Endodermal cell (in vitro differentiated cells): ENCODE data around the gene RIMBP2. TPM values are rescaled to one million over a fixed set of nuclear protein-coding genes. Genes with fewer than 3 reads are reported as not detected.

ENCODE experiments used
- DNase-seq: peaks from one replicate; pipeline ENCODE4 v3.0.0-alpha.2; 2017
- H3K27ac ChIP-seq: 2 replicates; pipeline ENCODE4 v1.5.1; 2013; ENCODE audit warnings: mild to moderate bottlenecking, low read depth, low read length, moderate library complexity
- H3K27me3 ChIP-seq: 2 replicates; pipeline ENCODE4 v1.6.1; 2013; ENCODE audit warnings: mild to moderate bottlenecking, low read length, moderate library complexity; ENCODE audit not compliant: insufficient read depth, control insufficient read depth, poor library complexity, severe bottlenecking
- H3K36me3 ChIP-seq: 2 replicates; pipeline ENCODE4 v1.7.0; 2013; ENCODE audit warnings: mild to moderate bottlenecking, low read length, moderate library complexity; ENCODE audit not compliant: control insufficient read depth, insufficient read depth
- H3K4me1 ChIP-seq: one replicate; pipeline ENCODE4 v1.7.0; 2013; ENCODE audit warnings: low read length; ENCODE audit not compliant: control insufficient read depth, insufficient read depth
- H3K4me3 ChIP-seq: 2 replicates; pipeline ENCODE4 v1.5.1; 2013; ENCODE audit warnings: mild to moderate bottlenecking, low read length, moderate library complexity
- H3K9ac ChIP-seq: 2 replicates; pipeline ENCODE4 v1.6.1; 2013; ENCODE audit warnings: mild to moderate bottlenecking, low read length, moderate library complexity; ENCODE audit not compliant: poor library complexity, severe bottlenecking; ENCODE audit errors: extremely low read depth
- H3K9me3 ChIP-seq: 2 replicates; pipeline ENCODE4 v1.6.1; 2013; ENCODE audit warnings: mild to moderate bottlenecking, low read length, moderate library complexity; ENCODE audit not compliant: control insufficient read depth
- H3K27ac Mint-ChIP-seq: 2 replicates; pipeline ENCODE4 v1.8.0; 2020; ENCODE audit warnings: mixed read lengths
- H3K27me3 Mint-ChIP-seq: 2 replicates; pipeline ENCODE4 v1.8.0; 2021; ENCODE audit warnings: mild to moderate bottlenecking, mixed read lengths; ENCODE audit not compliant: insufficient read depth
- H3K36me3 Mint-ChIP-seq: 2 replicates; pipeline ENCODE4 v1.8.0; 2020; ENCODE audit warnings: low read depth, mixed read lengths
- H3K4me1 Mint-ChIP-seq: 2 replicates; pipeline ENCODE4 v1.8.0; 2020; ENCODE audit warnings: mixed read lengths
- H3K4me3 Mint-ChIP-seq: 2 replicates; pipeline ENCODE4 v1.8.0; 2020; ENCODE audit warnings: mild to moderate bottlenecking, moderate library complexity, mixed read lengths
- H3K9me3 Mint-ChIP-seq: 2 replicates; pipeline ENCODE4 v1.8.0; 2020; ENCODE audit warnings: mild to moderate bottlenecking, mixed read lengths
- CTCF ChIP-seq: fragments of 200-600 bp; sonication (generic); conservative IDR thresholded peaks from 2 replicates; pipeline ENCODE4 v1.5.0; 2021; ENCODE audit warnings: antibody characterized with exemption, mild to moderate bottlenecking
- WGBS, 2 experiments: methylation state at CpG; one replicate each; pipeline versions ENCODE4 v1.1.5 to v1.1.7; 2013; ENCODE audit warnings: missing lambda C conversion rate in 2 of 2, mixed read lengths in 1 of 2; ENCODE audit not compliant: insufficient coverage in 1 of 2, insufficient read length in 1 of 2; 5-methylcytosine and 5-hydroxymethylcytosine counted together
- total RNA-seq, 2 donors: library from RNA; stranded (reverse); fragmentation: NEBNext Ultra II Directional in 1 of 2; extraction: Animal tissue kit (Norgen Biotek cat#: 25700) in 1 of 2; gene quantifications; 2 replicates in 1 of 2; 3 replicates in 1 of 2; pipeline ENCODE4 v1.2.1, GENCODE V29; 2021

RIMBP2 gene
- total RNA-seq, 2 donors from 2014 or later, result 0.13 to 3.4 TPM

GRCh38 chr12:130523863-130524614 is 192.1 kb downstream of the RIMBP2 start:
- Histone ChIP-seq H3K36me3 (no peaks in the 10 kb centered on the region), H3K9ac (no peak overlapping the region), H3K27me3 (peaks cover 3% of the 10 kb centered on the region), H3K4me1 (no peaks in the 10 kb centered on the region), H3K4me3 (no peak overlapping the region), H3K9me3 (no peaks in the 10 kb centered on the region), H3K27ac (no peak overlapping the region)
- Mint-ChIP-seq H3K4me3 (no peak overlapping the region), H3K4me1 (no peaks in the 10 kb centered on the region), H3K9me3 (no peaks in the 10 kb centered on the region), H3K36me3 (no peaks in the 10 kb centered on the region), H3K27me3 (peaks cover 4% of the 10 kb centered on the region), H3K27ac (no peak overlapping the region)
- no peak for TF ChIP-seq CTCF
- WGBS, 2 experiments, result 90 to 93% methylated on average over 4 to 9 of the region's 9 CpGs
- no peak for DNase-seq

GRCh38 chr12:130523208-130523607 is 192.9 kb downstream of the RIMBP2 start:
- H3K27me3 Mint-ChIP-seq, result peaks cover 4% of the 10 kb centered on the region
- no peaks in the 10 kb centered on the region for H3K9me3 Mint-ChIP-seq
- Histone ChIP-seq H3K9me3 (no peaks in the 10 kb centered on the region), H3K27ac (no peak overlapping the region), H3K4me1 (no peaks in the 10 kb centered on the region), H3K27me3 (no peaks in the 10 kb centered on the region), H3K9ac (no peak overlapping the region), H3K36me3 (no peaks in the 10 kb centered on the region), H3K4me3 (no peak overlapping the region)
- H3K4me1 Mint-ChIP-seq, result no peaks in the 10 kb centered on the region
- DNase-seq, result no peak
- H3K4me3 Mint-ChIP-seq, result no peak overlapping the region
- H3K27ac Mint-ChIP-seq, result no peak overlapping the region
- 92 to 93% methylated on average over 8 to 9 of the region's 9 CpGs for WGBS, 2 experiments
- no peak for TF ChIP-seq CTCF
- H3K36me3 Mint-ChIP-seq, result no peaks in the 10 kb centered on the region

GRCh38 chr12:130522244-130522834 is 193.8 kb downstream of the RIMBP2 start:
- H3K27ac ChIP-seq, result no peak overlapping the region
- Mint-ChIP-seq H3K36me3 (no peaks in the 10 kb centered on the region), H3K27me3 (peaks cover 4% of the 10 kb centered on the region), H3K27ac (no peak overlapping the region), H3K4me1 (no peaks in the 10 kb centered on the region), H3K9me3 (no peaks in the 10 kb centered on the region), H3K4me3 (no peak overlapping the region)
- TF ChIP-seq CTCF, result no peak
- WGBS, 2 experiments, result 90 to 96% methylated on average over 10 to 17 of the region's 17 CpGs
- no peaks in the 10 kb centered on the region for H3K9me3 ChIP-seq
- no peak overlapping the region for H3K9ac ChIP-seq
- no peaks in the 10 kb centered on the region for H3K27me3 ChIP-seq
- no peak overlapping the region for H3K4me3 ChIP-seq
- no peaks in the 10 kb centered on the region for H3K4me1 ChIP-seq
- no peak for DNase-seq
- H3K36me3 ChIP-seq, result no peaks in the 10 kb centered on the region
